DND-41 (cell line): Measurements from ENCODE around the gene OTC.

Source experiments
- EZH2 ChIP-seq: IDR thresholded peaks from 3 replicates; pipeline ENCODE4 v1.6.1; 2012; ENCODE audit warnings: borderline replicate concordance, low read depth, mild to moderate bottlenecking, moderate library complexity, low read length, inconsistent platforms; ENCODE audit not compliant: severe bottlenecking
- TF ChIP-seq, protein P1 (sequence below): IDR thresholded peaks from 2 replicates; pipeline ENCODE4 v1.5.1; 2012; ENCODE audit warnings: borderline replicate concordance, low read length, moderate library complexity, mild to moderate bottlenecking; ENCODE audit not compliant: poor library complexity, severe bottlenecking; ENCODE audit errors: extremely low read depth

DNA sequence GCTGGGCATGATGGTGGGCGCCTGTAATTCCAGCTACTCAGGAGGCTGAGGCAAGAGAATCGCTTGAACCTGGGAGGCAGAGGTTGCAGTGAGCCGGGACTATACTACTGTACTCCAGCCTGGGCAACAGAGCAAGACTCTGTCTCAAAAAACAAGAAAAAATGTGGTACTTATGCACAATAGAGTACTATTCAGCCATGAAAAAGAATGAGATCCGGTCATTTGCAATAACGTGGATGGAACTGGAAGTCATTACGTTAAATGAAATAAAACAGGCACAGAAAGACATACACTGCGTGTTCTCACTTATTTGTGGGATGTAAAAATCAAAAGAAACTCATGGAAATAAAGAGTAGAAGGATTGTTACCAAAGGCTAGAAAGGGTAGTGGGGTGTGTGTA lies 37.2 kb upstream of the OTC start:
- TF ChIP-seq, protein P1, sequence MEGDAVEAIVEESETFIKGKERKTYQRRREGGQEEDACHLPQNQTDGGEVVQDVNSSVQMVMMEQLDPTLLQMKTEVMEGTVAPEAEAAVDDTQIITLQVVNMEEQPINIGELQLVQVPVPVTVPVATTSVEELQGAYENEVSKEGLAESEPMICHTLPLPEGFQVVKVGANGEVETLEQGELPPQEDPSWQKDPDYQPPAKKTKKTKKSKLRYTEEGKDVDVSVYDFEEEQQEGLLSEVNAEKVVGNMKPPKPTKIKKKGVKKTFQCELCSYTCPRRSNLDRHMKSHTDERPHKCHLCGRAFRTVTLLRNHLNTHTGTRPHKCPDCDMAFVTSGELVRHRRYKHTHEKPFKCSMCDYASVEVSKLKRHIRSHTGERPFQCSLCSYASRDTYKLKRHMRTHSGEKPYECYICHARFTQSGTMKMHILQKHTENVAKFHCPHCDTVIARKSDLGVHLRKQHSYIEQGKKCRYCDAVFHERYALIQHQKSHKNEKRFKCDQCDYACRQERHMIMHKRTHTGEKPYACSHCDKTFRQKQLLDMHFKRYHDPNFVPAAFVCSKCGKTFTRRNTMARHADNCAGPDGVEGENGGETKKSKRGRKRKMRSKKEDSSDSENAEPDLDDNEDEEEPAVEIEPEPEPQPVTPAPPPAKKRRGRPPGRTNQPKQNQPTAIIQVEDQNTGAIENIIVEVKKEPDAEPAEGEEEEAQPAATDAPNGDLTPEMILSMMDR: no peak
- TF ChIP-seq EZH2: no peak
